Common myeloid progenitor, CD34-positive (primary cell): ENCODE data around the gene SLC2A13.

Source experiments
- CTCF ChIA-PET: fragments of 350-600 bp; sonication (Branson Sonifier 250); formaldehyde crosslinking; loops from one replicate; lab custom pipeline; 2021; ENCODE audit warnings: antibody characterized with exemption; lab: Charles Lee
- POLR2A ChIA-PET: fragments of 350-600 bp; sonication (Branson Sonifier 250); formaldehyde crosslinking; loops from one replicate; lab custom pipeline; 2021; ENCODE audit warnings: antibody characterized with exemption; lab: Charles Lee
- DNase-seq, 3 donors: peaks; one replicate each; pipeline versions ENCODE4 v3.0.0 to v3.0.0-alpha.2; 2013
- H3K27ac ChIP-seq, 2 experiments: 1 replicate in 1 of 2; 2 replicates in 1 of 2; pipeline ENCODE4 v1.7.0; 2013; ENCODE audit warnings: inconsistent platforms in 2 of 2, low read length in 2 of 2, mild to moderate bottlenecking in 2 of 2, low read depth in 1 of 2, moderate library complexity in 1 of 2; ENCODE audit not compliant: severe bottlenecking in 2 of 2, insufficient read depth in 1 of 2, poor library complexity in 1 of 2
- H3K27me3 ChIP-seq, 5 experiments: replicated peaks in 2 of 5; 1 replicate in 3 of 5; 2 replicates in 2 of 5; pipeline versions ENCODE4 v1.6.1 to v1.7.0; 2013; ENCODE audit warnings: low read length in 4 of 5, mild to moderate bottlenecking in 2 of 5, moderate library complexity in 2 of 5, inconsistent platforms in 1 of 5; ENCODE audit not compliant: insufficient read depth in 5 of 5, control insufficient read depth in 4 of 5
- H3K36me3 ChIP-seq, 4 experiments: 1 replicate in 2 of 4; 2 replicates in 2 of 4; pipeline versions ENCODE4 v1.6.1 to v1.7.0; 2013; ENCODE audit warnings: low read length in 3 of 4, control low read depth in 1 of 4, mild to moderate bottlenecking in 1 of 4; ENCODE audit not compliant: control insufficient read depth in 4 of 4, insufficient read depth in 4 of 4
- H3K4me1 ChIP-seq, 4 experiments: 1 replicate in 3 of 4; 2 replicates in 1 of 4; pipeline versions ENCODE4 v1.6.1 to v1.7.1; 2013; ENCODE audit warnings: low read length in 3 of 4, mild to moderate bottlenecking in 3 of 4, control low read depth in 1 of 4, inconsistent platforms in 1 of 4, moderate library complexity in 1 of 4; ENCODE audit not compliant: control insufficient read depth in 4 of 4, insufficient read depth in 4 of 4; ENCODE audit errors: control extremely low read depth in 1 of 4
- H3K4me3 ChIP-seq, 7 experiments: 1 replicate in 4 of 7; 2 replicates in 3 of 7; pipeline versions ENCODE4 v1.5.1 to v1.7.0; 2013; ENCODE audit warnings: mild to moderate bottlenecking in 7 of 7, low read length in 6 of 7, moderate library complexity in 6 of 7, inconsistent platforms in 2 of 7, low read depth in 2 of 7, control low read depth in 1 of 7; ENCODE audit not compliant: insufficient read depth in 4 of 7, control insufficient read depth in 1 of 7; ENCODE audit errors: extremely low read depth in 1 of 7
- H3K9me3 ChIP-seq, 5 experiments: 1 replicate in 4 of 5; 2 replicates in 1 of 5; pipeline versions ENCODE4 v1.6.1 to v1.7.1; 2013; ENCODE audit warnings: low read length in 4 of 5, mild to moderate bottlenecking in 2 of 5, inconsistent platforms in 1 of 5, low read depth in 1 of 5, moderate library complexity in 1 of 5; ENCODE audit not compliant: control insufficient read depth in 4 of 5, insufficient read depth in 2 of 5; ENCODE audit errors: control extremely low read depth in 1 of 5
- WGBS: methylation state at CpG from one replicate; pipeline ENCODE4 v1.1.5; 2013; ENCODE audit not compliant: insufficient coverage; 5-methylcytosine and 5-hydroxymethylcytosine counted together

Gene SLC2A13

DNA sequence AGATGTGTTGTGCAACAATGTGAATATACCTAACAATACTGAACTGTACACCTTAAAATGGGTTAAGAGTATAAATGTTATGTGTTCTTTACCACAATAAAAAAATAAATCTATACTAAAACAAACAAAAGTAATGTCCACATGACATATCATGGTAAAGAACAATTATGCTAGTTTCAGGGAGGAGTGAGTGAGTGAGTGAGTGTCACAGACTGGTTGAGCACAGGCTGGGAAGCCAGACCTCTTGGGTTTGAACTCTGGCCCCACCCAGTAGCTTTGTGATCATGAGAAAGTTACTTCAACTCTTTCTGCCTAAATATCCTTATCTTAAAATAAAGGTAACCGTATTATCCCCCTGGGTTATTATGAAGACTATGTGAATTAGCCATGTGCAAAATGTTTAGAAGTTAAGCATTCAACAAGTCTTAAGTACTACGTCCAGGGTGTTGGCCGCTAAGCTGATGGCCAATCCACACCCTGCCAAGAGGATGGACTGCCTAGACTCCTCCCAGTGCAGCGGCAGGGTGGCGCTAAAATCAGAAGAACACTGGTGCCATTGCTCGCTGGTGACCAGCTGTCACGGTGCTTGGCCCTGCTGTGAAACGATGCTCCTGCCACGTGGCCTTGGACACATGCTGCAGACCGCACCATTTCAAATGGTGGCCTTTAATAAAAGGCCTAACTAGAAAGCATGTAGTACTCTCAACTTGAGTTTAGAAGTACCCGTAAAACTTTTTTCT lies 7.3 kb downstream of the SLC2A13 start:
- Histone ChIP-seq H3K27me3 (no peaks in the 10 kb centered on the region), H3K9me3 (no peaks in the 10 kb centered on the region), H3K27ac (no peak overlapping the region), H3K36me3 (no peaks in the 10 kb centered on the region), H3K4me3 (no peak overlapping the region), H3K4me1 (no peaks in the 10 kb centered on the region)
- ChIA-PET POLR2A (no interaction called here), CTCF (no interaction called here)
- WGBS = 95% methylated on average over 9 of the region's 11 CpGs
- DNase-seq = no peak

DNA sequence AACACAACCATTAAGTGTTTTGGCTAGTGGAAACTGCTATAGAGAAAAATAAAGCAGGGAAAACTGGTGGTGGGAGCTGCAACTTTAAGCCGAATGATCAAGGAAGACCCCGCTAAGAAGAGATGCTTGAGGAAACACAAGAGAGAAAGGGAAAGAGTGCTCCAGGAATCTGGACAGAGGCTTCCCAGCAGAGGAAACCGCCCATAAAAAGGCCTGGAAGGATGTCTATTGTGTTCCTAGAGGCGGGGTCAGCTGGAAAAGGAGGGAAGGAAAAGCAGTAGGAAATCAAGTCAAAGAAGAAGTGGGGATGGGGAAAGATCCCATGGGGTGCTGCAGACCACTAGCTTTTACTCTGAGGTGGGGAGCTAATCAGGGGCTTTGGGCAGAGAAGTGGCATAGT lies 12.4 kb downstream of the SLC2A13 start:
- POLR2A ChIA-PET = no interaction called here
- no peaks in the 10 kb centered on the region for H3K4me1 ChIP-seq
- no peaks in the 10 kb centered on the region for H3K27me3 ChIP-seq
- no peak overlapping the region for H3K4me3 ChIP-seq
- CTCF ChIA-PET = no interaction called here
- H3K36me3 ChIP-seq = no peaks in the 10 kb centered on the region
- no peaks in the 10 kb centered on the region for H3K9me3 ChIP-seq
- H3K27ac ChIP-seq = no peak overlapping the region
- 94% methylated on average over 3 of the region's 4 CpGs for WGBS
- DNase-seq = no peak

DNA sequence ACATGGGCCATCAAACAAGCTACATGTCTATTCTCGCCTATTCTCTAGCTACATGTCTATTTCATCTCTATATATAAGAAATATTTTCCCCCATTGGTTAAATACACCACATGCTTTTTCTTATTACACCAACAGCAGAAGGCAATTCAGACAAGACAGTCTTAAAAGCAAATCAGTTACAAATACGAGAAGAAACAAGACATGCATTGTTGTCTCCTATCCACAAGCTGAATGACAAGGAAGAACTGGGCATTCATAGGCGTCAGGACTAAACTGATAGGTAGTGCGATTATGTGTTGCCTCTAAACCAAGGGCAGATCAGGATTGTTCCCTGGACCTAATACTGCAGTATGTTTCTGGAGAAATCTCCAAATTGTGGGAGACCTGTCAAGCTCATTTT lies 19.4 kb downstream of the SLC2A13 start:
- ChIA-PET CTCF (interaction anchor here (0.8 to 1.2 kb wide), 2 partner anchors 15 to 23 kb away, joined by 3 read pairs; no protein-coding TSS in a partner anchor), POLR2A (no interaction called here)
- H3K4me3 ChIP-seq = no peak overlapping the region
- H3K4me1 ChIP-seq = no peaks in the 10 kb centered on the region
- no peak for DNase-seq
- no peak overlapping the region for H3K27ac ChIP-seq
- H3K27me3 ChIP-seq = no peaks in the 10 kb centered on the region
- peaks cover 0 to 5% (median 0%) of the 10 kb centered on the region in 5 experiments for H3K9me3 ChIP-seq
- H3K36me3 ChIP-seq = no peaks in the 10 kb centered on the region
- WGBS = 95% methylated on average over 4 of the region's 4 CpGs

DNA sequence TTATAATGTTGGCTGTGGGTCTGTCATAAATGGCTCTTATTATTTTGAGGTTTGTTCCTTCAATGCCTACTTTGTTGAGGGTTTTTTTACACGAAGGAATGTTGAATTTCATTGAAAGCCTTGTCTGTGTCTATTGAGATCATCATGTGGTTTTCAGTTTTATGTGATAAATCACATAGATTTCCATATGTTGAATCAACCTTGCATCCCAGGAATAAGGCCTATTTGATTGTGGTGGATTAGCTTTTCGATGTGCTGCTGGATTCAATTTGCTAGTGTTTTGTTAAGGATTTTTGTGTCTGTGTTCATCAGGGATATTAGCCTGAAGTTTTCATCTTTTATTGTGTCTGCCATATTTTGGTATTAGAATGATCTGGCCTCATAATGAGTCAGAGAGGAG lies 27.6 kb downstream of the SLC2A13 start:
- Histone ChIP-seq H3K4me3 (no peak overlapping the region), H3K9me3 (peaks cover 0 to 15% (median 0%) of the 10 kb centered on the region in 5 experiments), H3K27ac (no peak overlapping the region), H3K27me3 (no peaks in the 10 kb centered on the region), H3K36me3 (no peaks in the 10 kb centered on the region), H3K4me1 (no peaks in the 10 kb centered on the region)
- ChIA-PET POLR2A (no interaction called here), CTCF (no interaction called here)
- DNase-seq = no peak
- WGBS = no CpG with 5 or more reads among the region's 2 CpGs

DNA sequence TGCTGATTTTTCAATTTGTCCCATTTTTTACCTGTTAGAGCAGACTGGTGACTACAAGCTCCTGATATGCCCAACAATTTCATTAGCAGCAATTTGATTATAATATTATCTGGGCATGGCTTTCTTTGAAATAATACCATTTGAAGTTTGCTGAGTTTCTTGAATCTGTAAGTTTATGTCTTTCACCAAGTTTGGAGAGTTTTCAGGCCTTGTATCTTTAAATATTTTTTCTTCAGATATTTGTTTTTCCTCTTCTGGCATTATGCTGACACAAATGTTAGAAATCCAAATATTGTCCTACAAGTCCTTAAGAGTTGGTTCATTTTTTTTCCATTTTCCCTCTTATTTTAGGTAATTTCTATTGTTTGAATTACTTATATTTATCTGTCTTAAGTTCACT lies 30.4 kb downstream of the SLC2A13 start:
- ChIA-PET POLR2A (no interaction called here), CTCF (no interaction called here)
- no peak overlapping the region for H3K27ac ChIP-seq
- H3K27me3 ChIP-seq = no peaks in the 10 kb centered on the region
- no peaks in the 10 kb centered on the region for H3K4me1 ChIP-seq
- no peaks in the 10 kb centered on the region for H3K36me3 ChIP-seq
- no peak overlapping the region for H3K4me3 ChIP-seq
- peaks cover 0 to 15% (median 0%) of the 10 kb centered on the region in 5 experiments for H3K9me3 ChIP-seq
- DNase-seq = no peak

DNA sequence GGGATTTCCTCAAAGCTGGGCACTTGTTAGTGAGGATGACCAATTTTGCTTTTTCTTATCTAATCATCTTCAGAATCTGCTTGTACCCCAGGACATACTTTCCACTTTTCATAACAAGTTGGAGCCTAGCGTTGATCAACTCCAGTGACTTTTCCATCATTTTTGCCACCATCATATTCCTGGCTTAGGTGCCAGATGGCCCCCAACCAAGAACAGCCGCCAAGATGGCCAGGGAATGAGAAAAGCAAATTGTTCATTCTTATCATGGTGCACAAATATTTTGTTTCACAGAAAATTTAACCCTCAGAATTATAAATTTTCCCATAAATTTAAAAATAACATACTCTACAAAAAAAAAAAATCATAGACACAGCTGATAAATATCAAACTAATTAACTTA lies 37.5 kb downstream of the SLC2A13 start:
- WGBS = 92% methylated on average over 2 of the region's 2 CpGs
- Histone ChIP-seq H3K27me3 (no peaks in the 10 kb centered on the region), H3K9me3 (no peaks in the 10 kb centered on the region), H3K27ac (no peak overlapping the region), H3K4me1 (no peaks in the 10 kb centered on the region), H3K36me3 (no peaks in the 10 kb centered on the region), H3K4me3 (no peak overlapping the region)
- ChIA-PET POLR2A (no interaction called here), CTCF (interaction anchor here (1.0 to 1.4 kb wide), 4 partner anchors 29 to 57 kb away, joined by 3 to 4 read pairs (median 3); no protein-coding TSS in a partner anchor)
- no peak for DNase-seq

DNA sequence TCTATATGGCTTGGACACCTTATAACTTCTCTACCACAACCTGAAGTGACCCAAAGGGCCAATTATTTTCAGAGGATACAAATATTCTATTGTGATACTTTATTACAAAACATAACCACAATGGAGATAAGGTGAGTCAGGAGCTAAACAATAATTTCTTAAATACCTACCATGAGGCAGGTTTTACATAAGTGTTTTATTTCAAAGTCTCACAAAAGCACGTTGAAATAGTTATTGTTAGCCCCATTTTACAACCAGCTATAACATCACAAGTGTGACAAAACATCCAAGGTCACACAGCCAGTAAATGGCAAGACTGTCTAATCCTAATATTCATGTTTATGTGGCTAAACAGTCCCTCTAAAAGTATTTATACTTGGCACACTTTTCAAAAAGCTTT lies 40.2 kb downstream of the SLC2A13 start:
- CTCF ChIA-PET = no interaction called here

More for the DNA sequence above, 40.2 kb downstream of the SLC2A13 start:
- Histone ChIP-seq H3K36me3 (no peaks in the 10 kb centered on the region), H3K4me1 (no peaks in the 10 kb centered on the region), H3K27me3 (no peaks in the 10 kb centered on the region), H3K9me3 (no peaks in the 10 kb centered on the region), H3K27ac (no peak overlapping the region), H3K4me3 (no peak overlapping the region)
- POLR2A ChIA-PET = interaction anchor here (0.7 kb wide), 1 partner anchor 973 kb away, joined by 3 read pairs; no protein-coding TSS in a partner anchor
- DNase-seq = no peak
- no CpG with 5 or more reads among the region's 1 CpG for WGBS
